GM10847 (cell line): ENCODE measurements around the gene S100A3.

Source experiments
- POLR2A ChIP-seq: IDR thresholded peaks from 2 replicates; pipeline ENCODE4 v1.6.1; 2011; ENCODE audit not compliant: insufficient read length; ENCODE audit errors: extremely low read depth

S100A3 gene

DNA sequence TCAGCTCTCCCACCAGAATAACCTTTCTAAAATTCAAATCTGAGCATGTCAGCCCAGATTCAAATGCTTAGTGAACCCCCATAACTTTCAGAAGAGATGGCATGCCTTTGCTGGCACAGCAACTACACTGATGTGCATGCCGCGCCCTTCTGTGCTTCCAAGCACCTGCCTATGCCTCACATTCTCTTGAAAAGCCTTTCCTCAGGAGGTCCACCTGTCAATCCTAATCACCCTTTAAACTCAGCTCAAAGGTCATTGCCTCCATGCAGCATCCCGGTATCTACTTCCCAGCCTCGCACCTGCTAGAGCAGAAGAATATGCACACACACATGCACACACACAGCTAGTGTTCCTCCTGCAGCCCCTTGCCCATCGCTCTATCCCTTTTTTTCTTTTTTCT lies 21.8 kb upstream of the S100A3 start:
- TF ChIP-seq POLR2A = no peak

DNA sequence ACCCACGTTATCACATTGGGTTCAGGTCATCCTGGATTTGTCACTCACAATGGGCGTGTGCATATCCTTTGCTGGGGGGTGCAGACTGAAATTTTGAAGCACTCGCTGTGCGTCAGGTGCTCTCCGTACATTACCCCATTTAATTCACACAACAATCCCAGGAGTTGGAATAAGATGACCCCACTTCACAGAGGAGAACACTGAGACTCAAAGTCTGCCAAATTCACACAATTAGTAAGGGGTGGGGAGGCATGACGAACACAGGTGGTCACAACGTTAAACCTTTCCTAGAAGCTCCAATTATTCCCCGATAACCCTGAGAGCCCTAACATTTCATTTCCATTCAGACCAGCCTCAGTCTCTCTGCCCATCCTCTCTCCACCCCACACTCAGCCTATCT lies 20.4 kb upstream of the S100A3 start:
- TF ChIP-seq POLR2A = no peak

DNA sequence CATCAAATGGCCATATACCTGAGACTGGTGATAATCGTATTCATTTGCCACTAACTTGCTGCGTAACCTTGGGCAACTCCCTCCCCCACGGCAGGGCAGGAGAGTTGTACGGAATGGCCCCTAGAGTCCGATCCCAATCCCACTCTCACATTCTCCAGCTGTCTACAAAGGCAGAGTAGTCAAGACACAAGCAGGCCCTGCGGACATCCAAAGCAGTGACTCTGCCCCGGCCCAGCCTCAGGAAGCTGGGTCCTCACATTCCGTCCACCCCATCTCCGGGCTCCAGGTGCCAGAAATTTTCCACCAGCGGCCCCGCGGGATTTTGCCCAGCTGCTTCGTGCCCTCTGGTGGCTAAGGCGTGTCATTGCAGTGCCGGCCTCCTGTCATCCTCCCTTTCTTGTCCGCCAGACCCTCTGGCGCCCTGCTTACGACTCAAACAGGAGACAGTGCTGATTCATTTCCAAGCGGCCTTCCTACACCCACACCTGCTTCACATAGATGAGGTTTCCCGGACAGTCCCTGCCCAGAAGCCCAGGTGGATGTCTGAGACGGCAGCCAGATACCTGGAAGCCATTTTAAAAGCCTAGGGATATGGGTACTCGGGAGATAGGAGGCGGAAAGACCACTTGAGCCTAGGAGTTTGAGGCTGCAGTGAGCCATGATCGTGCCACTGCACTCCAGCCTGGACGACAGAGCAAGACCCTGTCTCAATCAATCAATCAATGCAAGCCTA lies 19.5 kb upstream of the S100A3 start:
- no peak for TF ChIP-seq POLR2A

DNA sequence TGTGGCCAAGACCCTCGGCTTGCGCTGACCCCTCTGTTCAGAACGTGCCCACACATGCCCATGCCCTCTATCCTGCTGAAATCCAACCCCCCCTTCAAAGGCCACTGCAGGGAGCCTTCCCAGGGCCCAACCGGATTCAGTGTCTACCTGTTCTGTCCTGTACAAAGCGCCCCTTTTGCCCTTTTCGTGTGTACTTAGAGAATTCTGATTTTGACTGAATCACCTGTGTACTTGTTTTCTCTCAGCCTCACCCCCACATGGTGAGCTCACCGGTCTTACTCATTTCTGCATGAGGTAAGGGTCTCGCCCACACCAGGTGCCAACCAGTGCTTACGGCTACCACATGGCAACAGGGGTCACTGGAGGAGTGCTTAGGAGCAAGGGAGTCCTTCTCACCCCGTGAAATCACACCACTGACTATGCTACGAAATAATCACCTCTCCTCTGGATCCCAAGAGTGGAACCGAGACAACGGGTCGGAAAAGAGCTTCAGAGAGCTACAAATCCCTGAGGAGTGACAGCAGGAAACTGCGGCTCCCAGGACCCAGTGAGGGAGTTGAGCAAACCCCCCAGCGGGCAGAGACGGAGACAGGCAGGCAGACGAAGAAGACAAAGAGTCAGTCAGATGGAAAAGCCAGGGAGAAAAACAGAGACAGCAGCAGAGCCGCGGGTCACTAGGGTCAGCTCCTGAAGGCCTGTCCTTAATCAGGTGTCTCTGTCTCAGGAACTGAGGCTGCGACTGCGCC lies 18.7 kb upstream of the S100A3 start:
- TF ChIP-seq POLR2A = no peak

DNA sequence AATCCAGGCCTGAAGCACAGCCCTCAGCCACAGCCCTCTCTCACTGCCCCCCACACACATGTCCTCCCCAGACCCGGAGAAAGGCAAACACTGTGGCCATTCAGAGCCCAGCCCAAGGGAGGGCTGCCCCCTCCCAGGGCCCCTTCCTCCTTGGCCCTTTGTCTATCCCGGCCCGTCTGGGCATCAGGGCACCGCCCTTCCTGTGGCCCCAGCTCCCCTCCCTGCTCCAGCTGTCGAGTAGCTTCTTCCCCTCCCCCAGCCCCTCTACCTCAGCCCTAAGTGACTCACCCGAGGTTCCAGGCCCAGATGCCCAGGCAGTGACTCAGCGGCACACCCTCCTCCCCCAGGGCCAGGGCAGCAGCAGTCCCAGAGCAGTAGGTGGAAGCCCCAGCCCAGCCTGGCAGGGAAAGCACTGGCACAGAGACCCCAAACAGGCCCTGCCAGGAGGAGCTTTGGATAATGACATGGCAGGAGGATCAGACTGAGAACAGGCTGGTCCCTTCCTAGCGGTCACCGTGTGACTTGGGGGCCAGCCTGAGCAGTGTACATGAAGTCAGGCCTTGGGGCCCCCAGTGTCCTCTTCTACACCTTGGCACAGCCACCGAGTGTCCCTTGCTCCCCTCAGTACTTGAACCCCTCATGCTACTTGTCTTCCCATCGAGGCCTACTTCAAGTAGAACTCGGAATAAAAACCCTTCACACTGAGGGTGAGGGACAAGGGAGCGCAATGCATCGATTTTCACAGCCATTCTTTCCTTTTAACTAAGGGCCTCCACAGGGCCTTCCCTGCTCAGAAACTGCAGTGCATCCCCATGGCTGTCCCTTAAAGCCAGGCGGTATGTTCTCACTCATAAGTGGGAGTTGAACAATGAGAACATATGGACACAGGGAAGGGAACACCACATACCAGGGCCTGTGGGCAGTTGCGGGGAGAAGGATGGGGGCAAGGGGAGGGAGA lies 17.6 kb upstream of the S100A3 start:
- no peak for TF ChIP-seq POLR2A

DNA sequence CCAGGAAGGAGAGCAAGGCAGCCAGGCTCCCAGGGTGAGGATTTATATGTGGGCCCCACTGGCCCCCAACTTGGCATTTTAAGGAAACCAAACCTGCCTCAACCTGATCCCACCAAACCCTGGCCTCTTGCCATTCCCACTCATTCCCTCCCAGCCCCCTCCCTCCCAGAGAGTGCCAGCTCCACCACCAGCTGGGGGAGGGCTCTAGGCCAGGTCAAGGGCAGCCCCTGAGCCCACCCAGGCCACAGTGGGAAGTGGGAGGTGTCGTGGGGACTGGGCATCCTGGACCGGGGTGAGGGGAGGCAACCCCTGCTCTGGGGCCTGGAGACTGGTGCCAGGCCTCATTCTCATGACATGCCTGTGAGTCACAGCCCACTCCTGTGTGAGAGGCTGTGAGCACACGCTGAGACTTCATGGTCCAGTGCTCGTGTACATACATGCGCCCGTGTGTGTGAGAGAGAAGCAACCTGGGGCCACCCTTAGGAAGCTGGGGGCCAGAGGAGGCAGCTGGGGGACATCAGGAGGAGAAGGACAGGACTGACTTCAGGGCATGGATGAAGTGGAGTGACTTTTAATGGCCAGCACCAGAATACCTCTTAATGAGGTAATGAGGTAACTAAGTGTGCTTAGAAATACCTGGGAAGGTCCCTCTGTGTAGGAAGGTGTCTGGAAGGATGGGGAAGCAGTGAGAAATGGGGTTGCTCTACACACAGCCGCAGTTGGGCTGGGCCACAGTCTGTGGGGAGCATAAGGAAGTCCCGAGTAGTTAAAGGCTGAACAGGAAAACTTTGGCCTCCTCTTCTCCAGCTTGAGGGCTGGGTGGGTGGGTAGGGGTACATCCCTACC lies 16.7 kb upstream of the S100A3 start, which contains the start of gene S100A2:
Gene S100A2 (minus strand): TSS at position 316 of the 846 bp plus-strand sequence. CDS start 1,967 bp downstream, outside the sequence.
- TF ChIP-seq POLR2A = no peak

DNA sequence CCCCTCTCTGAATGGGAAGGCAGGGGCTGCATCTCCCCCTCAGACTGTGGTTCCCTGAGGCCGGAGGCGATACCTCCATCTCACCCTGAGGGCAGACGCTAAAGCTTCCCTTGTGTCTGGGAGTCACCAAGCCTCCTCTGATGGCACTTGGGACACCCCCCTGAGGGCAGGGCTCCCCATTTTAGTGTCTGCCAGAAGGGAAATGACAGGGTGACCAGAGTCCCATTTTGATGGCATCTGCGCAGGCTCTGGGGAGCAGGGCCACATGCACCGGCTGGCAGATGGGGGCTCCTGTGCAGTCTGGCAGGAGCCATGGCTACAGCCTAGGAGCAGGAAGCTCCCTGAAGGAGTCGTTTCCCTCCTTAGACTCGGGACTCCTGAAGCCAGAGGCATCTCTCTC lies 14.9 kb upstream of the S100A3 start:
- no peak for TF ChIP-seq POLR2A

DNA sequence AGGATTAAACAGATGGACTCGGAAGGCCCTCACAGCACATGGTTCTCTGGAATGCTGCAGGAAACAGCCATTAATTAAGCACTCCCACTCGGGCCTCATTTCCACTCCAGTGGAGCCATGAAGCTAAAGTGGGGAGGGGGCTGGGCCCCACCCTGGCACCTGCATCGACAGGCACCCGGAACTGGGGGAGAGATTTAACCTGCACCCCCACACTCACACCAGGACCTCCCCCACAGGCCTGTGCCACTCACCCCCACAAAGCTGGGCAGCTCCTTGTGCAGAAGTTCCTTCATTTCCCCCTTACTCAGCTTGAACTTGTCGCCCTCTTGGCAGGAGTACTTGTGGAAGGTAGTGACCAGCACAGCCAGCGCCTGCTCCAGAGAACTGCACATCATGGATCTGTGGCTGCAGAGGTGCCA lies 14.4 kb upstream of the S100A3 start:
- TF ChIP-seq POLR2A = no peak

DNA sequence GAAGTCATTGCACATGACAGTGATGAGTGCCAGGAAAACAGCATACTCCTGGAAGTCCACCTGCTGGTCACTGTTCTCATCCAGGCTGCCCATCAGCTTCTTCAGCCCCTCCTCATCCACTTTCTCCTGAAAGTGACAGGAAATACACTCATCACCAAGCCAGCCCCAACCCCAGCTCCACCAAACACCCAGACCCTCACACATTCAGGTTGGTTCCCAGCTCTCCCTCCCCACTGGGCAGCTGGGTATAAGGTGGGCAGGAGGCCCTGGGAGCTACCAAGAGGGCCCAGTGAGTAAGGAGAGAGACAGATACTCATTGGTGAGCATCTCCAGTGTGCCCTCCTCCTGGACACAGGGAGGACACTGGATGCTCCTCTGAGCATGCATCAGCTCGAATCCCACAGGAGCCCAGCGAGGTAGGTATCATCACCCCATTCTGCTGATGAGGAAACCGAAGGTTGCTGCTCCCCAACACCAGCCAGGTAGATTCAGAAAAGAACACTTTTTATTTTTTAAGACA lies 12.5 kb upstream of the S100A3 start:
- TF ChIP-seq POLR2A = no peak

DNA sequence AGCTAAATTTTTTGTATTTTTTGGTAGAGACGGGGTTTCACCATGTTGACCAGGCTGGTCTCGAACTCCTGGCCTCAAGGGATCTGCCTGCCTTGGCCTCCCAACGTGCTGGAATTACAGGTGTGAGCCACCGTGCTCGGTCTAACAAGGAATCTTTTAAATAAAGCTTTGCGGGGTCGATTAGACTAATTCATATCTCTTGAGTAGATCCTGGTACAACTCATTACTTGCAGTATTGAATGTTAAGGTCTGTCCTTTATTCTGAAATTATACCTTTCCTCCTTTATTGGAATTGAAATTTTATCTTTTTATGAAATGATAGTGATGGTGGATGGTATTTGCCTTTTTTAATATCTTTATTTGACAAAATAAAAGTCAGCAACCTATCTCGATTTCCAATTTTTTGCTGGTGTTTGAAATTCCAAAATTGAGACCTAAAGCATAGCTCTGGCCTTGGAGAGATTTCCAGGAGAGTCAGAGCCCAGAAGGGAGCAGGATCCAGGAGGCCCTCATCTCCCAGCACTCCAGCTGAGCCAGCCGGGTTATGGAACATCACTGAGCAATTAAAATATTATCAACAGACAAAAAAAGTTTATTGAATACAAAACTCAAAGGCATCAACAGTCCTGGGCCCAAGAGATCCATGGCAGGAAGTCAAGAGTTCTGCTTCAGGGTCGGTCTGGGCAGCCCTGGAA lies 11.9 kb upstream of the S100A3 start:
- TF ChIP-seq POLR2A = no peak

DNA sequence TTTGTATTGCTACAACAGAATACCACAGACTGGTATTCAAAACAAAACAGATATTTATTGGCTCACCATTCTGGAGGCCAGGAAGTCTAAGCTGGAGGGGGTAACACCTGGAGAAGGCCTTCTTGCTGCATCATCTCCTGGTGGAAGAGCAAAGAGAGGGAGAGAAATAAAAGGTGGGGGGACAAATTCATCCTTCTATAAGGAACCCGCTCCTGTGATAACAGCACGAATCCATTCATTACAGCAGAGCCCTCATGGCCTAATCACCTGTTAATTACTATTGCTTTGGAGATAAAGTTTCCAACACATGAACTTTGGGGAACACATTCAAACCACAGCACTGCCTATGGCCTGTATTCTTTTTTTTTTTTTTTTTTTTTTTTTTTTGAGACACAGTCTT lies 11.2 kb upstream of the S100A3 start:
- no peak for TF ChIP-seq POLR2A

DNA sequence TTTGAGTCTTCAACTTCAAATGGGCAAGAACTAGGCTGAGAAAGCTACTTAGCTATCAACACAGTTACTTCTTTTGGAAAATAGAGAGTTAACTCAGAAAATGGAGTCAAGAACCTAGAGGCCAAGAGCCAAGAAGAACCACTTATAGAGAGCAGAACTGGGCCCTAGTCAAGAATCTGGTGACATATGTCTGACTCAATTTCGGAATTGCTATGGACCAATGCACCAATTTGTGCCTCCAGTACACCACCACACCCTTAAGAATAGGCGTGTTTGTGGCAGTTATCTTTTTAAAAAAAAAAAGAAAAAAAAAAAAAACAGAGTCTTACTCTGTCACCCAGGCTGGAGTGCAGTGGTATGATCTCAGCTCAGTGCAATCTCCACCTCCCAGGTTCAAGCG lies 8.8 kb upstream of the S100A3 start:
- TF ChIP-seq POLR2A = no peak

DNA sequence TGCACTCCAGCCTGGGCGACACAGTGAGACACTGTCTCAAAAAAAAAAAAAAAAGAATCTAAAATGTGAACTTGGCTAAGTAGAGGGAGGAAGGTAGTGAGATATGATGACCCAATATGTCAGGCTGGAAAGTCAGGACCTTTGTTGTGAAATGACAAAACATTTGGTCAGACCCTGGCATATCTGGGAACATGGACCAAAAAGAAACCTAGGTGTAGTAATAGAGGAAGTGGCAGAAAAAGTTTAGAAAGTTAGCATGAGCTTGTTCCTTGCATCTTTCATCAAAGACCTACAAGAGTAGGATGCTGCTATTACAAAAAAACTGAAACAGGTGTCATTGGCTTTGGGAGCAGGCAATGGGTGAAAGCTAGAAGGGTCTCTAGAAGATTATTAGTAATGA lies 7.3 kb upstream of the S100A3 start:
- no peak for TF ChIP-seq POLR2A

DNA sequence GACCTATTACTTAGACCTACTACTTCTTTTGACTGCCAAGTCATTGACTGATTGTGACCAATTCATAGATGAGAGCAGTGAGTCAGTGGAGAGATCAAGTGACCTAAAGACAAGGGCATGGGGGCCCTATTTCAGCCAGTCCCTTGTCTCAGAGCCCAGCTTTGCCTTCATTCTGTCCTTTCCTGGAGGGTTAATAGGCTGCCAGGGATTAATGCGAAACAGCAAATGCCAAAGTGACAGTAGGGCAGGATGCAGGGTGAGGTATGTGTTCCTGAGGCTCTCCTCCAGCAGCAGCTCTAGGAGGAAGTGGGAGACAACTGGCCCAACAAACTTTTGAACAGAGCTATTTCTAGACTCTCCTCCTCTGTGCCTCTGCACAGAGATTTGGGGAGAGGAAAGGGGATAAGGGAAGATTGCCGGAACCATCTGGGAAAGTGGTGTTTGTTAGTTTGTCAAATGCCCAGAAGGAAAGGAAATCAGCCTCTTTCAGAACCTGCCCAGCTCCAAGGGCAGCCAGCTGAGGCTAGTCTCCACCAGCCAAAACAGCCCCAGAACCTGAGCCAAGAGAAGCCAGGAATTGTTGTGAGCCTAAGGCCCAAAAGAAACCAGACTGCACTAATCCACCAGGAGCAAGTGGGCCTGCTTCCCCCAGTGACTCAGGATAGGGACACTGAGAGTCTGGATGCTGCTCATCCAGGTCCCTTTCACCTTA lies 4.9 kb upstream of the S100A3 start:
- TF ChIP-seq POLR2A = no peak

DNA sequence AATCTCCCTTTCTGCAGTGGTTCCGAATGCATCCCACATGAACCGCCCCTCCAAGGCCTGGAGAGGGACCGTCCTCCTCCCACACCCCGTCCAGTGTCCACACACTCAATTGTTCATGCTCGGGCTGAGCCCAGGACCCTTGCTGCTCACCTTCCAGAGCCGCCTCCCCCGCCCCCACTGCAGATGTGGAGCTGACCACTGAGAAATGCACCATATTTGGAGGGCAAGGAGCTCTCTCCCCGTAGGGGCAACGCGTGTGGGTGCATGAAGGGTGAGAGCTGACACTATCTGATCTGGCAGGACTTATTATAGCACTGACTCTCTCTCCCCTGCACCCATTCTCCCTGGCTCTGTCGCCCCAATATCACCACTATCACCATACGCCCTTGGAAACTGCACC lies 4.0 kb upstream of the S100A3 start:
- no peak for TF ChIP-seq POLR2A
